HepG2 (cell line): ENCODE data around the gene FSHB. TPM values are rescaled to one million over a fixed set of nuclear protein-coding genes. Genes with fewer than 3 reads are reported as not detected.

Experiments
- ATAC-seq: fragments of 200-7000 bp; cut with Tn5 transposase; 3 replicates; pipeline ENCODE4 v1.9.1; 2020; ENCODE audit warnings: mild to moderate bottlenecking, moderate library complexity
- BruUV-seq: library from RNA; stranded (reverse); fragments of 400-500 nt; replicated peaks from 2 replicates; lab custom pipeline; 2021; lab: Mats Ljungman, UMichigan
- CTCF ChIA-PET: fragments of 300-600 bp; formaldehyde crosslinking; extraction: SDS; loops from one replicate; lab custom pipeline; 2021; ENCODE audit warnings: low total read pairs, inconsistent platforms, low intra/inter-chr PET ratio; lab: Yijun Ruan, JAX
- POLR2A ChIA-PET: fragments of 350-600 bp; sonication (Branson Sonifier 250); formaldehyde crosslinking; loops from one replicate; lab custom pipeline; 2020; ENCODE audit warnings: antibody characterized with exemption, inconsistent platforms; lab: Yijun Ruan, JAX
- DNase-seq: peaks from one replicate; pipeline ENCODE4 v3.0.0-alpha.2; 2015; ENCODE audit warnings: low spot score
- FAIRE-seq: peaks from 3 replicates; lab custom pipeline; 2011; peaks lifted over from hg19 to GRCh38; lab: Jason Lieb, UNC
- H2AFZ ChIP-seq: one replicate; pipeline ENCODE4 v1.6.1; 2011; ENCODE audit warnings: low read length, inconsistent platforms
- H3K27ac ChIP-seq: fragments of 300-600 bp; 3 replicates; pipeline ENCODE4 v1.8.0; 2011; ENCODE audit warnings: mixed run types, mild to moderate bottlenecking, mixed read lengths, low read length, inconsistent platforms; ENCODE audit not compliant: insufficient read depth; ENCODE audit errors: extremely low read length
- H3K27me3 ChIP-seq, 2 experiments: fragments of 200-600 bp in 1 of 2; 2 replicates in 1 of 2; 3 replicates in 1 of 2; pipeline versions ENCODE4 v1.6.0 to v1.8.0; 2011; ENCODE audit warnings: low read length in 2 of 2, mild to moderate bottlenecking in 2 of 2, moderate library complexity in 2 of 2, inconsistent platforms in 1 of 2; ENCODE audit not compliant: insufficient read depth in 2 of 2, control insufficient read depth in 1 of 2
- H3K36me3 ChIP-seq, 2 experiments: fragments of 200-600 bp in 1 of 2; replicated peaks in 1 of 2; 2 replicates in 1 of 2; 3 replicates in 1 of 2; pipeline versions ENCODE4 v1.5.1 to v1.8.0; 2011; ENCODE audit warnings: low read length in 2 of 2, inconsistent platforms in 1 of 2; ENCODE audit not compliant: insufficient read depth in 2 of 2, control insufficient read depth in 1 of 2
- H3K4me1 ChIP-seq: 2 replicates; pipeline ENCODE4 v1.5.1; 2012; ENCODE audit warnings: low read length, inconsistent platforms; ENCODE audit not compliant: insufficient read depth
- H3K4me2 ChIP-seq: 2 replicates; pipeline ENCODE4 v1.6.0; 2011; ENCODE audit warnings: low read depth, low read length, inconsistent platforms
- H3K4me3 ChIP-seq, 3 experiments: fragments of 200-600 bp in 1 of 3; sonication (generic), shearing (Covaris generic) in 1 of 3; replicated peaks in 1 of 3; 2 replicates each; pipeline ENCODE4 v1.5.1; 2011 to 2016; ENCODE audit warnings: low read length in 3 of 3, inconsistent platforms in 2 of 3, low read depth in 2 of 3, mild to moderate bottlenecking in 2 of 3, control low read depth in 1 of 3, mixed read lengths in 1 of 3; ENCODE audit not compliant: insufficient read depth in 1 of 3
- H3K79me2 ChIP-seq: one replicate; pipeline ENCODE4 v1.6.1; 2011; ENCODE audit warnings: low read length, inconsistent platforms; ENCODE audit not compliant: insufficient read depth
- H3K9ac ChIP-seq: 2 replicates; pipeline ENCODE4 v1.6.0; 2011; ENCODE audit warnings: mild to moderate bottlenecking, low read depth, low read length, inconsistent platforms; ENCODE audit not compliant: insufficient read depth
- H3K9me3 ChIP-seq: 2 replicates; pipeline ENCODE4 v1.5.1; 2012; ENCODE audit warnings: mild to moderate bottlenecking, low read length
- H4K20me1 ChIP-seq: 2 replicates; pipeline ENCODE4 v1.6.0; 2011; ENCODE audit warnings: inconsistent platforms, mild to moderate bottlenecking, low read length, moderate library complexity; ENCODE audit not compliant: insufficient read depth
- CC2D1A ChIP-seq: sonication (generic); formaldehyde crosslinking; IDR thresholded peaks from 2 replicates; pipeline ENCODE4 v1.8.1; 2023; ENCODE audit warnings: mild to moderate bottlenecking, missing genetic modification reagents
- CREB1 ChIP-seq, 2 experiments: fragments of 450-650 bp in 1 of 2; IDR thresholded peaks; 2 replicates each; pipeline ENCODE4 v1.6.1; 2016 to 2017; ENCODE audit warnings: control low read depth in 1 of 2, mild to moderate bottlenecking in 1 of 2, missing compliant biosample characterization in 1 of 2, missing genetic modification characterization in 1 of 2
- IKZF1 ChIP-seq: fragments of 450-650 bp; IDR thresholded peaks from 2 replicates; pipeline ENCODE4 v1.7.1; 2016
- RAD21 ChIP-seq: fragments of 450-650 bp; formaldehyde crosslinking; IDR thresholded peaks from 2 replicates; pipeline ENCODE4 v1.5.0; 2020; ENCODE audit warnings: mild to moderate bottlenecking
- SCMH1 ChIP-seq: sonication (generic); formaldehyde crosslinking; IDR thresholded peaks from 2 replicates; pipeline ENCODE4 v1.9.0; 2021; ENCODE audit warnings: missing genetic modification reagents, mild to moderate bottlenecking, borderline replicate concordance
- SMC3 ChIP-seq: IDR thresholded peaks from 2 replicates; pipeline ENCODE4 v1.6.1; 2011; ENCODE audit warnings: low read length, improper control_type of control experiment
- STAG1 ChIP-seq: sonication (generic); formaldehyde crosslinking; IDR thresholded peaks from 2 replicates; pipeline ENCODE4 v1.4.0; 2020; ENCODE audit warnings: missing genetic modification reagents
- XRCC5 ChIP-seq: fragments of 200-400 bp; formaldehyde crosslinking; optimal IDR thresholded peaks from 2 replicates; pipeline ENCODE3; 2017; ENCODE audit warnings: mild to moderate bottlenecking, low read length
- WGBS: methylation state at CpG from one replicate; pipeline ENCODE4 v1.1.6; 2017; ENCODE audit warnings: low lambda C conversion rate; 5-methylcytosine and 5-hydroxymethylcytosine counted together
- in situ Hi-C: cut with HindIII; loops from 2 replicates; pipeline ENCODE4 v1.10.0; 2017; ENCODE audit warnings: low pct_unique_long_range_greater_than_20kb; ENCODE audit not compliant: extremely low pct_ligation_motif_present
- intact Hi-C: fragments of 100-400 bp; cut with micrococcal nuclease; formaldehyde crosslinking; loops from one replicate; pipeline ENCODE4 v1.10.0; 2022; ENCODE audit not compliant: unreplicated experiment
- polyA plus RNA-seq, 8 experiments: library from polyadenylated mRNA; depleted of rRNA in 3 of 8; stranded (reverse) in 7 of 8; unstranded in 1 of 8; fragments of >200 nt; fragmentation: Illumina TruSeq in 4 of 8; extraction: Trizol in 4 of 8; gene quantifications; 2 replicates each; pipeline versions ENCODE4 v1.2.1 to v1.2.3, GENCODE V29; 2011 to 2016; ENCODE audit warnings: low read depth in 4 of 8, missing spikeins in 1 of 8, mixed read lengths in 1 of 8; ENCODE audit not compliant: insufficient read depth in 1 of 8
- total RNA-seq, 5 experiments: library from RNA; depleted of rRNA; stranded (reverse); fragments of >200 nt; fragmentation: Illumina TruSeq; extraction: Trizol; gene quantifications; 2 replicates each; pipeline ENCODE4 v1.2.3, GENCODE V29; 2016; ENCODE audit warnings: low read depth in 1 of 5
- TF ChIP-seq, protein P1 (sequence below): conservative IDR thresholded peaks from 2 replicates; pipeline ENCODE4 v1.6.1; 2018; ENCODE audit warnings: missing genetic modification reagents
- TF ChIP-seq, protein P2 (sequence below): sonication (generic); formaldehyde crosslinking; IDR thresholded peaks from 2 replicates; pipeline ENCODE4 v1.5.0; 2020; ENCODE audit warnings: mild to moderate bottlenecking, missing genetic modification reagents, moderate library complexity
- TF ChIP-seq, protein P3 (sequence below), 2 experiments: sonication (generic) in 1 of 2; formaldehyde crosslinking in 1 of 2; IDR thresholded peaks; 2 replicates each; pipeline versions ENCODE4 v1.6.1 to v1.9.0; 2014 to 2022; ENCODE audit warnings: antibody characterized with exemption in 1 of 2, borderline replicate concordance in 1 of 2, inconsistent platforms in 1 of 2, low read depth in 1 of 2, missing genetic modification reagents in 1 of 2

Gene FSHB
- total and polyA plus RNA-seq, 2 of the 13 experiments (the other 11 are each of a cell fraction or from before 2014, with no cell fraction given): not detected

DNA sequence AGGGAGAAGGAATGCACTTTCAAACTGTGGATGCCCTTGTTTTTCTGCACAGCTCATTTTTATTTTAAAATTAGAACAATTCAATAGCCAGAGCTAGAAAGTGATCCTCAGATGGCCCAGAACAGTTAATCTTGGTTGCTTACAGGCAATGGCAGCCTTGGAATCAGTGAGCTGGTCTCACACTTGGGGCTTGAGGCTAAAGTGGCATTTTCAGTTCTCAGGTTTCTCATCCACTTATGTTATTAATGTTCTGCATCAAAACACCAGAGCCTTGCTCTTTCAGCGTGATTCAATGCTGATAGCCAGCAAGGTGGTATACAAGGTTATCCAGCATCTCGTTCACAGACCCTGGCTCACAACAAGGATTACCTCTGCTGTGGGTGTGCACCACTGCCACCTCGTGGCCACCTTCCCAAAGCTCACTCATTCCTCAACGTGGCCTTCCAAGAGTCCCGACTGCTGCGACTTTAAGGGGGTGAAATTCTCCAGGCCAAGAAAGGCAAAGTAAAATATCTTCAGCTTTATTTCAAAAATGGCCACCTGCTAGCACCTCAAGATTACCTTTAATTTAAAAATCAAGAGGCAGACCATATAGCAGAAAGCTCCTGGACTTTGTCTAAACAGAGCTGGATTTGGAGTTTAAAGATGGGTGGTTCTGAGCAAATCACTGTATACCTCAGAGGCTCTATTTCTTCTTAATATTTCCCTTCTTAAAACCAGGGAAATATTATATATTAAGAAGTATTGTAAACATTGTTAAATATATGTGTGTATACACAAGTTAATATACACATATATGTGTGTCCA lies 34.2 kb upstream of the FSHB start:
- POLR2A ChIA-PET: no interaction called here
- WGBS: 0% methylated on average over 4 of the region's 6 CpGs
- H4K20me1 ChIP-seq: no peaks in the 10 kb centered on the region
- no peak overlapping the region for H2AFZ ChIP-seq
- H3K4me2 ChIP-seq: no peak overlapping the region
- BruUV-seq: no TSS peak
- no peaks in the 10 kb centered on the region; the same call in 1 of the 2 replicates for H3K9me3 ChIP-seq
- H3K4me3 ChIP-seq: no peak overlapping the region
- H3K27me3 ChIP-seq: no peaks in the 10 kb centered on the region
- intact Hi-C loops (loop anchor here (1.0 kb wide), 1 partner anchor 764 kb away; no protein-coding TSS in a partner anchor), in situ Hi-C loops (loop anchor here (10.0 to 25.0 kb wide), 2 partner anchors 62 to 759 kb away; no protein-coding TSS in a partner anchor)
- H3K79me2 ChIP-seq: no peaks in the 10 kb centered on the region
- H3K4me1 ChIP-seq: no peaks in the 10 kb centered on the region
- CTCF ChIA-PET: no interaction called here
- no peaks in the 10 kb centered on the region for H3K36me3 ChIP-seq
- H3K27ac ChIP-seq: no peak overlapping the region
- peak; percentile 80 for FAIRE-seq
- no peak overlapping the region for H3K9ac ChIP-seq
- TF ChIP-seq SCMH1 (no peak), XRCC5 (peak; percentile 64), IKZF1 (no peak), RAD21 (CRISPR knock-in tag) (0 out of 2 replicates have a peak, but pooled peaks have one; percentile 12), CC2D1A (CRISPR knock-in tag) (no peak), CREB1 (IDR thresholded peaks at IDR 0.05) (no peak), CREB1 (CRISPR knock-in tag; IDR thresholded peaks at IDR 0.05) (no peak), STAG1 (CRISPR knock-in tag) (peak; percentile 54), SMC3 (peak; percentile 44; the same call in 1 of the 2 replicates)
- TF ChIP-seq, protein P1, sequence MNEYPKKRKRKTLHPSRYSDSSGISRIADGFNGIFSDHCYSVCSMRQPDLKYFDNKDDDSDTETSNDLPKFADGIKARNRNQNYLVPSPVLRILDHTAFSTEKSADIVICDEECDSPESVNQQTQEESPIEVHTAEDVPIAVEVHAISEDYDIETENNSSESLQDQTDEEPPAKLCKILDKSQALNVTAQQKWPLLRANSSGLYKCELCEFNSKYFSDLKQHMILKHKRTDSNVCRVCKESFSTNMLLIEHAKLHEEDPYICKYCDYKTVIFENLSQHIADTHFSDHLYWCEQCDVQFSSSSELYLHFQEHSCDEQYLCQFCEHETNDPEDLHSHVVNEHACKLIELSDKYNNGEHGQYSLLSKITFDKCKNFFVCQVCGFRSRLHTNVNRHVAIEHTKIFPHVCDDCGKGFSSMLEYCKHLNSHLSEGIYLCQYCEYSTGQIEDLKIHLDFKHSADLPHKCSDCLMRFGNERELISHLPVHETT: no peak
- TF ChIP-seq, protein P2, sequence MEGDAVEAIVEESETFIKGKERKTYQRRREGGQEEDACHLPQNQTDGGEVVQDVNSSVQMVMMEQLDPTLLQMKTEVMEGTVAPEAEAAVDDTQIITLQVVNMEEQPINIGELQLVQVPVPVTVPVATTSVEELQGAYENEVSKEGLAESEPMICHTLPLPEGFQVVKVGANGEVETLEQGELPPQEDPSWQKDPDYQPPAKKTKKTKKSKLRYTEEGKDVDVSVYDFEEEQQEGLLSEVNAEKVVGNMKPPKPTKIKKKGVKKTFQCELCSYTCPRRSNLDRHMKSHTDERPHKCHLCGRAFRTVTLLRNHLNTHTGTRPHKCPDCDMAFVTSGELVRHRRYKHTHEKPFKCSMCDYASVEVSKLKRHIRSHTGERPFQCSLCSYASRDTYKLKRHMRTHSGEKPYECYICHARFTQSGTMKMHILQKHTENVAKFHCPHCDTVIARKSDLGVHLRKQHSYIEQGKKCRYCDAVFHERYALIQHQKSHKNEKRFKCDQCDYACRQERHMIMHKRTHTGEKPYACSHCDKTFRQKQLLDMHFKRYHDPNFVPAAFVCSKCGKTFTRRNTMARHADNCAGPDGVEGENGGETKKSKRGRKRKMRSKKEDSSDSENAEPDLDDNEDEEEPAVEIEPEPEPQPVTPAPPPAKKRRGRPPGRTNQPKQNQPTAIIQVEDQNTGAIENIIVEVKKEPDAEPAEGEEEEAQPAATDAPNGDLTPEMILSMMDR (CRISPR knock-in tag): peak; percentile 82
- TF ChIP-seq, protein P3, sequence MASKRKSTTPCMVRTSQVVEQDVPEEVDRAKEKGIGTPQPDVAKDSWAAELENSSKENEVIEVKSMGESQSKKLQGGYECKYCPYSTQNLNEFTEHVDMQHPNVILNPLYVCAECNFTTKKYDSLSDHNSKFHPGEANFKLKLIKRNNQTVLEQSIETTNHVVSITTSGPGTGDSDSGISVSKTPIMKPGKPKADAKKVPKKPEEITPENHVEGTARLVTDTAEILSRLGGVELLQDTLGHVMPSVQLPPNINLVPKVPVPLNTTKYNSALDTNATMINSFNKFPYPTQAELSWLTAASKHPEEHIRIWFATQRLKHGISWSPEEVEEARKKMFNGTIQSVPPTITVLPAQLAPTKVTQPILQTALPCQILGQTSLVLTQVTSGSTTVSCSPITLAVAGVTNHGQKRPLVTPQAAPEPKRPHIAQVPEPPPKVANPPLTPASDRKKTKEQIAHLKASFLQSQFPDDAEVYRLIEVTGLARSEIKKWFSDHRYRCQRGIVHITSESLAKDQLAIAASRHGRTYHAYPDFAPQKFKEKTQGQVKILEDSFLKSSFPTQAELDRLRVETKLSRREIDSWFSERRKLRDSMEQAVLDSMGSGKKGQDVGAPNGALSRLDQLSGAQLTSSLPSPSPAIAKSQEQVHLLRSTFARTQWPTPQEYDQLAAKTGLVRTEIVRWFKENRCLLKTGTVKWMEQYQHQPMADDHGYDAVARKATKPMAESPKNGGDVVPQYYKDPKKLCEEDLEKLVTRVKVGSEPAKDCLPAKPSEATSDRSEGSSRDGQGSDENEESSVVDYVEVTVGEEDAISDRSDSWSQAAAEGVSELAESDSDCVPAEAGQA (IDR thresholded peaks at IDR 0.05; ENCODE audit: low read depth): no peak
- TF ChIP-seq, protein P3 (CRISPR knock-in tag; IDR thresholded peaks at IDR 0.05; ENCODE audit: borderline replicate concordance): no peak
- peak; percentile 96 for ATAC-seq
- peak; percentile 25 for DNase-seq
